Ectodermal cell (in vitro differentiated cells): ENCODE measurements around the gene POLG2.

ENCODE experiments used
- H3K27ac ChIP-seq: 2 replicates; pipeline ENCODE4 v1.7.0; 2013; ENCODE audit warnings: mild to moderate bottlenecking, low read depth, low read length; ENCODE audit not compliant: insufficient read depth, poor library complexity, severe bottlenecking
- H3K27me3 ChIP-seq: 2 replicates; pipeline ENCODE4 v1.7.0; 2013; ENCODE audit warnings: mild to moderate bottlenecking, low read length; ENCODE audit not compliant: insufficient read depth, control insufficient read depth, poor library complexity, severe bottlenecking
- H3K36me3 ChIP-seq: one replicate; pipeline ENCODE4 v1.7.0; 2013; ENCODE audit warnings: low read length; ENCODE audit not compliant: control insufficient read depth, insufficient read depth
- H3K4me1 ChIP-seq: one replicate; pipeline ENCODE4 v1.7.0; 2013; ENCODE audit warnings: low read length; ENCODE audit not compliant: control insufficient read depth, insufficient read depth
- H3K4me3 ChIP-seq: 2 replicates; pipeline ENCODE4 v1.7.0; 2013; ENCODE audit warnings: low read depth, low read length, control low read depth; ENCODE audit not compliant: insufficient read depth
- H3K9me3 ChIP-seq: 2 replicates; pipeline ENCODE4 v1.7.0; 2013; ENCODE audit warnings: mild to moderate bottlenecking, low read length, moderate library complexity; ENCODE audit not compliant: control insufficient read depth
- WGBS, 2 experiments: methylation state at CpG; one replicate each; pipeline ENCODE4 v1.1.7; 2013; ENCODE audit warnings: missing lambda C conversion rate in 2 of 2; 5-methylcytosine and 5-hydroxymethylcytosine counted together

The POLG2 gene

GRCh38 chr17:64506576-64507412 lies 9.9 kb upstream of the POLG2 start, which contains the start of gene CEP95:
TSS of gene CEP95 (plus strand) at chr17:64506977. CDS start at chr17:64507098, 121 bp downstream.
- peaks cover 26% of the 10 kb centered on the region for H3K36me3 ChIP-seq
- WGBS, 2 experiments, result 0% methylated on average over 77 of the region's 77 CpGs
- H3K27me3 ChIP-seq, result no peaks in the 10 kb centered on the region

GRCh38 chr17:64506201-64506575 lies 9.3 kb upstream of the POLG2 start, which contains the start of gene DDX5:
TSS of gene DDX5 (minus strand) at chr17:64506289. CDS start at chr17:64506119, 170 bp downstream.
- WGBS, 2 experiments, result 0% methylated on average over 31 of the region's 31 CpGs
- Histone ChIP-seq H3K4me3 (peak within 1 kb of the TSS; percentile 97), H3K4me1 (peaks cover 10% of the 10 kb centered on the region), H3K27ac (peak within 1 kb of the TSS; percentile 97), H3K27me3 (no peaks in the 10 kb centered on the region), H3K36me3 (peaks cover 31% of the 10 kb centered on the region), H3K9me3 (no peaks in the 10 kb centered on the region)

More at GRCh38 chr17:64506576-64507412, 9.9 kb upstream of the POLG2 start, which contains the start of gene CEP95:
- Histone ChIP-seq H3K9me3 (no peaks in the 10 kb centered on the region), H3K4me1 (peaks cover 10% of the 10 kb centered on the region), H3K4me3 (peak within 1 kb of the TSS; percentile 97), H3K27ac (peak within 1 kb of the TSS; percentile 97)

GRCh38 chr17:64505340-64506200 lies 8.7 kb upstream of the POLG2 start:
- H3K27me3 ChIP-seq, result no peaks in the 10 kb centered on the region
- peaks cover 10% of the 10 kb centered on the region for H3K4me1 ChIP-seq
- peak overlapping the region; percentile 97 for H3K4me3 ChIP-seq
- 0% methylated on average over 76 of the region's 76 CpGs for WGBS, 2 experiments
- no peaks in the 10 kb centered on the region for H3K9me3 ChIP-seq
- H3K36me3 ChIP-seq, result peaks cover 38% of the 10 kb centered on the region
- peak overlapping the region; percentile 97 for H3K27ac ChIP-seq

GRCh38 chr17:64504769-64505339 lies 8.0 kb upstream of the POLG2 start:
- peaks cover 45% of the 10 kb centered on the region for H3K36me3 ChIP-seq
- peak overlapping the region; percentile 97 for H3K4me3 ChIP-seq
- H3K27ac ChIP-seq, result peak overlapping the region; percentile 97
- WGBS, 2 experiments, result 6 to 9% methylated on average over 13 of the region's 13 CpGs
- no peaks in the 10 kb centered on the region for H3K27me3 ChIP-seq
- H3K9me3 ChIP-seq, result no peaks in the 10 kb centered on the region
- peaks cover 10% of the 10 kb centered on the region for H3K4me1 ChIP-seq

- 79 to 80% methylated on average over 7 of the region's 7 CpGs for WGBS, 2 experiments
- H3K4me1 ChIP-seq, result peaks cover 10% of the 10 kb centered on the region
- H3K4me3 ChIP-seq, result peak overlapping the region; percentile 97
- no peak overlapping the region for H3K27ac ChIP-seq
- no peaks in the 10 kb centered on the region for H3K9me3 ChIP-seq
- peaks cover 51% of the 10 kb centered on the region for H3K36me3 ChIP-seq
- H3K27me3 ChIP-seq, result no peaks in the 10 kb centered on the region
These were observed 7.2 kb upstream of the POLG2 start for GRCh38 chr17:64503821-64504768.

GRCh38 chr17:64503341-64503740 lies 6.5 kb upstream of the POLG2 start:
- H3K36me3 ChIP-seq, result peaks cover 51% of the 10 kb centered on the region
- peaks cover 10% of the 10 kb centered on the region for H3K4me1 ChIP-seq
- H3K27ac ChIP-seq, result peak overlapping the region; percentile 38
- H3K9me3 ChIP-seq, result no peaks in the 10 kb centered on the region
- no peaks in the 10 kb centered on the region for H3K27me3 ChIP-seq
- 97% methylated on average over 5 of the region's 5 CpGs for WGBS, 2 experiments
- H3K4me3 ChIP-seq, result no peak overlapping the region

GRCh38 chr17:64502809-64503208 lies 6.0 kb upstream of the POLG2 start:
- H3K36me3 ChIP-seq, result peaks cover 51% of the 10 kb centered on the region
- no peak overlapping the region for H3K4me3 ChIP-seq
- H3K9me3 ChIP-seq, result no peaks in the 10 kb centered on the region
- no peaks in the 10 kb centered on the region for H3K27me3 ChIP-seq
- WGBS, 2 experiments, result 100% methylated on average over 2 of the region's 2 CpGs
- no peak overlapping the region for H3K27ac ChIP-seq
- peaks cover 10% of the 10 kb centered on the region for H3K4me1 ChIP-seq

GRCh38 chr17:64502021-64502420 lies 5.2 kb upstream of the POLG2 start:
- peaks cover 10% of the 10 kb centered on the region for H3K4me1 ChIP-seq
- no peaks in the 10 kb centered on the region for H3K27me3 ChIP-seq
- no peak overlapping the region for H3K27ac ChIP-seq
- no peaks in the 10 kb centered on the region for H3K9me3 ChIP-seq
- H3K36me3 ChIP-seq, result peaks cover 51% of the 10 kb centered on the region
- 94 to 97% methylated on average over 3 of the region's 3 CpGs for WGBS, 2 experiments
- H3K4me3 ChIP-seq, result no peak overlapping the region
